Activated gamma-delta T cell (primary cell): ENCODE measurements around the gene HSBP1L1.
"Not testable (repeated sequence)": the region's sequence is repeated elsewhere in the genome, so short reads cannot be mapped to it uniquely, and the experiment has no call there.

Experiments
- DNase-seq: peaks from one replicate; lab custom pipeline; 2025; lab: John Stamatoyannopoulos, UW

HSBP1L1 gene

DNA sequence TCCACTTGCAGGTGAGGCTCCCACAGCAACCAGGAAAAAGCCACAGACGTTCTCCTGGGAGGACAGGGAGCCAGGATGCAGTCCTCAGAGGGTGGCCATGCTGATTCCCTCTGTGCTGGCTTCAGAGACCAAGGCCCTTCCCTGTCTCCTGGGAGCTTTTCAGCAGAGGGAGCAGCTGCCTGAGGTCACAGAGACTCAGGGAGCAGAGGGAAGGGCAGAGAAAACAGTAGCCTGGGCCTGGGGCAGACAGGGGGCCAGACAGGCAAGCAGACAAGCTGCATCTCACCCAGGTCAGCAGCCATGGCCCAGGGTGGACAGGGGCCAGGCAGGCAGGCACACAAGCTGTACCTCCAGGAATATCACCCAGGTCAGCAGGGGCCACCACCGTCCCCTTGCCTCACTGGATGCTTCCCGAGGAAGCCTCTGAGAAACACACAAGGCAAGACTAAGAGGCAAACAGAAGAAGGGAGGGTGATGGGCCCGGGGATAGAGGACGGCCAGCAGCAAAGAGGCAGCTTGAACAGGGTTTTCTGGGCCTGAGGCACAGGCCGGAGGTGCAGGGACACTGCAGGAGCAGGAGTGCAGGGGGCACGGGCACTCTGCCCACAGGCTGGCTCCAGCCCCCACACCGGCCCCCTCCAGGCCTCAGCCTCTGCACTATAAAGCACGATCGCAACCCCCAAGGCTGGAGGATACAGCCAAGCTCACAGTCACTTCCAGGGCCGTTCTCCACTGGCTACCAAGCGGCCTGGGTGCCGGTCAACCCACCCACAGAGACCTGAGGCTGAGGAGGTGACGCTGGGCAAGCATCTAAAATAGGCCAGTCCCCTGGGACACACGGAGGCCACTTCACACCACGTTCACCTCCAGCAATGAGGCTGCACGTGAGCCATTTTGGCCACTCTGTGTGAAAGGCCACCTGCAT lies 19.1 kb upstream of the HSBP1L1 start:
- no peak for DNase-seq

- no peak for DNase-seq
Observed at GRCh38 chr18:79947054-79947755, 17.2 kb upstream of the HSBP1L1 start.

GRCh38 chr18:79947881-79948610 lies 16.4 kb upstream of the HSBP1L1 start:
- DNase-seq, result no peak

DNA sequence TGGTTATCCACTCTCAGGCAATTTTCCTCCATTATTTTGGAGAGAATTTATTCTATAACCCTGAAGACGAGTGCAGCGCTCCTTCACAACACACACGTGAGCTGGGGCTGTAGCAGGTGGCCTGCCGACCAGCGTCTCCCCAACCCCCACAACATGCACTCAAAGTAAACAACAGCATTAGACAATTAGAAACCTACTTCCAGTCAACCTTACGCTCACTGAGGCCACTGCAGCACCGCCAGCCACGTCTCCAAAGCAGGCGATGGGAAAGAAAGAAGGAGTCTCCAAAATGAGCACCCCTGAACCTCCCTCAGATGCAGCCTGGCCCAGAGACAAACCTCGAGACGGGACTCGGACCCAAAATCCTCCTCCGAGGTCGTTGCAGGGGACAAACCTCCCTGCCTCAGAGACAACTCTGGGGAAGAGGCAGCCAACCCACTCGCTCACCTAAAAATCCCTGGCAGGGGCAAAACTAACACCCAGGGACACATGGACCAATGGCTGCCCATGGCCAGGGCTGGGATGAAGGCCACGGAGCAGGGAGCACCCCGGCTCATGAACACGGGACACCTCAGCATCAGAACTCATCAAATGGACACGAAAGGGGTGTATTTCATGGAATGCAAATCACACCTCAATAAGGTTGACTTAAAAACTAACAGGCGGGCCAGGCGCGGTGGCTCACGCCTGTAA lies 15.6 kb upstream of the HSBP1L1 start:
- no peak for DNase-seq

- no peak for DNase-seq
Observed at GRCh38 chr18:79949697-79950487, 14.6 kb upstream of the HSBP1L1 start.

DNA sequence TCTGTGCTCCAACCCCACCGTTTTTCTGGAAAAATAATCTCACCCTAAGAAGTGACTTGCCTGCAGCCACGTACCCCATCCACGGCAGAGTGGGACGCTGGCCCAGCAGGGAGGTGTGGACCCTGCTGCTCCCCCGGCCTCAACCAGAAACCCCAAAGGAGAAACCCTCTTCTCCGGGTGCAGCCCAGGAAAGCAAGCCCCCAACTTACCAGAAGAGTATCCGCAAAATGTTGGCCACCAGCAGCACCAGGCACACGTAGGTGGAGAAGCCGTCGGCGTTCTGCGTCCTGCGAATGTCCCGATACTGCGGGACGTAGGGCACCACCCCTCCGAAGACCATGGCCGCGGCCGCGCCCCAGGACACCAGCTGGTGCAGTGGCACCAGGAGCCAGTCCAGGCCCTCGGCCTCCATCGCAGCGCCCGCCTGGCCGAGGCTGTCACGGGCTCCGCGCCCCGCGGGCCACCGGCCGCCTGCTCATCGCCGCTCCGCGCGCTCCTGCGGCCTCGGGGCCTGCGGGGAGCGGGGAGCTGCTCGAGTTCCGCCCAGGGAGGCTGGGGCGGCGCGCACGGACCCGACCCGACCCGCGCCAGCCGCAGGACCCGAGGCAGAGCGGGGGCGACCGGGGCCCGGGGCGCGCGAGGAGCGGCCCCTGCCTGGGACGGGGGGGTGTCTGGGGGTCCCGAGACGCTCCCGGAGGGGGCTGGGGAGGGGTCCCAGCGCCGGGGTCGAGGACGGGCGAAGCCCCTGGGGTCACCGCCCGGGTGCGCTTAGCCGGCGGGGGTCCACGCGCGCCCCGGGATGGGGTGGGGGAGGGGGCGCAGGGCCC lies 13.7 kb upstream of the HSBP1L1 start:
- no peak for DNase-seq

DNA sequence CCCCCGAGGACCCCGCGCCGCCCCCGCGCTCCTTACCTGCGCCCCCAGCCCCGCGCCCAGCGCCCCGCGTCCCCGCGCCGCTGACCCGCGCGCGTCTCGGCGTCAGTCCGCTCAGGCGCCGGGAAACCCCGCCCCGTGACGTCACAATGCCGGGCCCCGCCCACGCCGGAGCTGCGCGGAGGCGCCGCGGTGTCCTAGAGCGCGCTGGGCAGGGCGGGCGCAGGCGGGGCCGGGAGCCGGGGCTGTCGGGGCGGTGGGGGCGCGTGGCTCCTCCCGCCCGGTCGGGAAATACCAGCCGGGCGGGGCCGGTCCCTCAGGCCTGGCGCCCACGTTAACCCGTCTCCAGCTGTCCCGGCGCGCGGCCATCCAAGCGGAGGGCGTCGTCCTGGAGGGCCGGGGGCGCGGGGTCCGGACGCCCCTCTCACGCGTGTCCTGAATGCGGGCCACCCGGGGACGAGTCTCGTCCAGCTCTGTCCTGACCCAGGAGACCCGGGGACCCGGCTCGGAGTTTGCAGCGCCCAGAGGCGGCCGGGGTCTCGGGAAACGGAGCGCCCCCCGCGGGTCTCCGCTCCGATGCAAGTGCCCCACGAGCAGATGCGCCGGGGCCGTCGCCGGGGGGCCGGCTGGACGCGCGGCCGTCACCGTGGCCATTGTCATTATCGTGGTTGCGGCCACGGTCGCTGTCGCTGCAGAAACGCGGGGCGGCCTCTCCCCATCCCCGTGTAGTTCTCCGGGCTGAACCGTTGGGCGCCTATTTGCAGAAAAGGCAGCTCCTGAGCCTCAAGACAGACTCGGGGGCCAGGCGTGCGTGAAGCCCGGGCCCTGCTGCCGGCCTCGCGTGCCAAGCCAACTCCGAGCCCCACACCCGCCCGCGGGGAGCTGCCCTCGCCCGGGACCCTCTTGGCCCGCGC lies 12.6 kb upstream of the HSBP1L1 start, which contains the start of gene SLC66A2:
SLC66A2 (minus strand) TSS at position 109 of the 911 bp plus-strand sequence. CDS start 727 bp downstream, outside the sequence.
- DNase-seq, result peak; percentile 91

GRCh38 chr18:79952456-79952995 lies 11.9 kb upstream of the HSBP1L1 start:
- no peak for DNase-seq

- no peak for DNase-seq
Observed at GRCh38 chr18:79952996-79953559, 11.4 kb upstream of the HSBP1L1 start.

GRCh38 chr18:79953971-79954651 lies 10.3 kb upstream of the HSBP1L1 start:
- no peak for DNase-seq

- no peak for DNase-seq
Observed at GRCh38 chr18:79954791-79955190, 9.7 kb upstream of the HSBP1L1 start.

DNA sequence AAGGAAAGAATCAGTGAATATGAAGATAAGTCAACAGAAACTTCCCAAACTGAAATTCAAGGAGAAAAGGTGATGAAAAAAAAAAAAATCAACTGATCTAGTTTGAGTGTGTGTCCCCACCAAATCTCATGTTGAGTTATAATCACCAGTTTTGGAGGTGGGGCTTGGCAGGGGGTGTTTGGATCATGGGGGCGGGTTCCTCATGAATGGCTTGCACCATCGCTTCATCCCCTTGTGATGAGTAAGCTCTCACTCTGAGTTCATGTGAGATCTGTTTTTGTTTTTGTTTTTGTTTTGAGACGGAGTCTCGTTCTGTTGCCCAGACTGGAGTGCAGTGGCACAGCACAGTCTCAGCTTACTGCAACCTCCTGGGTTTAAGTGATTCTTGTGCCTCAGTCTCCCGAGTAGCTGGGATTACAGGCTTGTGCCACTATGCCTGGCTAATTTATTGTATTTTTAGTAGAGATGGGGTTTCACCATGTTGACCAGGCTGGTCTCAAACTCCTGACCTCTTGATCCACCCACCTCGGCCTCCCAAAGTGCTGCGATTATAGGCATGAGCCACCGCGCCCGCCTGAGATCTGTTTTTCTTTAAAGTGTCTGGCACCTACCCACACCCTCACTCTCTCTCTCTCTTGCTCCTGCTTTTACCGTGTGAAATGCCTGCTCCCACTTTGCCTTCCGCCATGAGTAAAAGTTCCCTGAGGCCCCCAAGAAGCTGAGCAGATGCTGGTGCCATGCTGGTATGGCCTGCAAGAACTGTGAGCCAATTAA lies 9.0 kb upstream of the HSBP1L1 start:
- DNase-seq, result no peak

- DNase-seq, result no peak
Observed at GRCh38 chr18:79956276-79956675, 8.2 kb upstream of the HSBP1L1 start.

GRCh38 chr18:79958981-79959380 lies 5.5 kb upstream of the HSBP1L1 start:
- no peak for DNase-seq

GRCh38 chr18:79960161-79960801 lies 4.2 kb upstream of the HSBP1L1 start:
- DNase-seq, result not testable (repeated sequence)

DNA sequence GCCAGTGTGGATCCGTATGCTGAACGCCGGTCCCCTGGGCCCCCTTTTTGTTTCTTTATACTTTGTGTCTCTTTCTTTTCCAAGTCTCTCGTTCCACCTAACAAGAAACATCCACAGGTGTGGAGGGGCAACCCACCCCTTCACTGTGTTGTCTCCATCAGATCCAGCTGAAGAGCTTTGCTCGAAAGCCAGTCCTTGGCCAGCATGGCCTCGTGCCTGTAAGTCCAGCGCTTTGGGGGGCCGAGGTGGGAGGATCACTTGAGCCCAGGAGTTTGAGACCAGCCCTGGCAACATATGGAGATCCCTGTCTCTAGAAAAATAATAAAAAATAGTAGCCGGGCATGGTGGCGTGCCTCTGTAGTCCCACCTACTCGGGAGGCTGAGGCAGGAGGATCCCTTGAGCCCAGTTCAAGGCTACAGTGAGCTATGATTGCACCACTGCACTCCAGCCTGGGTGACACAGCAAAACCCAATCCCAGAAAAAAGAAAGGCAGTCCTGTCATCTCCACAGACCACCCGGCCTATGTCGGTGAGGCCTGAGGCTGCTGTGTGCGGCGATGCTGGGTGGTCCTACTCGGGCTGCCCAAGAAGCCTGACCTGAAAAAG lies 3.4 kb upstream of the HSBP1L1 start:
- DNase-seq, result no peak
